T-helper 1 cell treated with Interleukin-12 subunit alpha and Interleukin-12 subunit beta and Interleukin-4 antibody, amounts not matched to agents 30 μg/mL and 1 μg/mL, for 36 hours (primary cell): Measurements from ENCODE around the gene PITPNM1.

ENCODE experiments used
- H3K27ac Mint-ChIP-seq: one replicate; pipeline ENCODE4 v1.8.0; 2021; ENCODE audit warnings: mild to moderate bottlenecking, mixed read lengths
- H3K27me3 Mint-ChIP-seq: one replicate; pipeline ENCODE4 v1.8.0; 2021; ENCODE audit warnings: low read depth, mixed read lengths
- H3K36me3 Mint-ChIP-seq: one replicate; pipeline ENCODE4 v1.8.0; 2021; ENCODE audit warnings: low read depth, mixed read lengths
- H3K4me1 Mint-ChIP-seq: one replicate; pipeline ENCODE4 v1.8.0; 2021; ENCODE audit warnings: low read depth, mixed read lengths
- H3K4me3 Mint-ChIP-seq: one replicate; pipeline ENCODE4 v1.8.0; 2021; ENCODE audit warnings: mild to moderate bottlenecking, moderate library complexity, mixed read lengths
- H3K9me3 Mint-ChIP-seq: one replicate; pipeline ENCODE4 v1.8.0; 2021; ENCODE audit warnings: mixed read lengths

Gene PITPNM1

DNA sequence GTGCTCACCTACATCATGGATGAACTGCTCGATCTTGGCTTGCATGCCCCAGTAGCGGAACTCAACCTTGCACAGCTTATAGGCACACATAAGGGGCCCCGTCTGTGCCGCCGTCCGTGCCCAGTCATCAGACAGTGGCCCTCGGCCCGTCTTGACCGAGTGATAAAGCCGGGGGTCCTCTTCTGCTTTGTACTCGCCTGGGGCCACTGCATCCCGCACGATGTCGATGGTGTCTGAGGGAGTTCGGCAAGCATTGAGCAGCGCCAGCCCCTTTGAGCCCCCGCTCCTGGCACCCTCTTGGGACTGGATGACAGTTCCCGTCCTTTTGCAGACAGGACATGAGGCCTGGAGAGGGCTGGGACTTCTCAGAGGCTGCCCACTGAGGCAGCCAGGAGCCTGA lies 3.3 kb downstream of the PITPNM1 start:
- Mint-ChIP-seq H3K27ac (no peak overlapping the region), H3K4me3 (no peak overlapping the region), H3K27me3 (no peaks in the 10 kb centered on the region), H3K4me1 (peaks cover 31% of the 10 kb centered on the region), H3K9me3 (no peaks in the 10 kb centered on the region), H3K36me3 (peaks cover 25% of the 10 kb centered on the region)

DNA sequence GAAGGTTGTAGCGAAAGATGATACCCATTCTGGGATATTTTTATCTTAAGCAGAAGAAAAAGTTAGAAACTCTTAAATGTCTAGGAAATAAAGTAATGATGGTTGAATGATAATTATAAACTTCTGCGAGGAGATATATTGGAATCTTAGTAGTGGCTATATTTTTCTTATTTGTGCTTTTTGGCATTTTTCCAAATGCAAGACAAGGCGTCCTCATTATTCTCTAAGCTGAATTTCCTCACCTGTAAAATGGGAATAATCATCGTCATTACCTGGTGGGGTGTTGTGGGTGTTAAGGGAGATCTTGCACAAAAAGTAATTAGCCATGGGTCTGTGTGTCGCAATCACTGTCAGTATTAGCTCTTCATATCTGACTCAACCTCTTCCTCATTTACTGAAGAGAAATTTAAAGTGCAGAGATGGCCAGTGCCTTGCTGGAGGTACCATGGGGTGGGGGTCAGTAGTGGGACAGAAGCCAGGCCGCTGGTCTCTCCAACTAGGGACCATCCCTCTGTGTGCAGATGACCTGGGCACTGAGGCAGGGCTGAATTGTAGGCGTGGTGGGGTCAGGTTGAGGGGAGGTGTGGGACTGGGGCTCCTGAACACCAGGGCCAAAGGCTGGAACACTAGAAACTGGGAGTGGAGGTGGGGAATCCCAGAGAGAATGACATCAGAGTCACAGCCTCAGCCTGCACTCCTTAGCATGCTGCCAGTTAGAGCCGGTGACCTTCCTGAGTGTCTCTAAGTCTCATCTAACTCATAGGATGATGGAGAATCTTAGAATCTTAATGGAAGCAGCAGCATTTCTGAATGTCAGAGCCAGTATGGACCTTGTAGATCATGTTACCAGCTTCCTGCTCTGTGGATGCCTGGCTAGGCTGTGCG lies 4.1 kb downstream of the PITPNM1 start:
- Mint-ChIP-seq H3K4me1 (peaks cover 23% of the 10 kb centered on the region), H3K9me3 (no peaks in the 10 kb centered on the region), H3K4me3 (no peak overlapping the region), H3K36me3 (peaks cover 24% of the 10 kb centered on the region), H3K27ac (no peak overlapping the region), H3K27me3 (no peaks in the 10 kb centered on the region)

DNA sequence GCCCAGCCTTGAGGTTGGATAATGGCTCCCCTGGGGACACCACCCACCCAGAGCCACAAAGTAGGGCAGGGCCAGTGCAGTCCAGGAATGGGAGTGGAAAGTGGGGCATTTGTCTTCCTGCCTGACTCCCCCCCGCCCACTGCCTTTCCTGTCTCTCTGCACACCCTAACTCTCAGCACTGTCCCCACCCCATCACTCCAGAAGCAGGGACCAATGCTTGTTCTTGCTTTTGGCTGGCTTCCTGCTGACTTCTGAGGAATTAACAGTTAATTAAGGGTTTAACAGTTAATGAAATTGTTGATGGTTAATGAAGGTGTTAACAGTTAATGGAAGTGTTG lies 4.7 kb downstream of the PITPNM1 start:
- no peak overlapping the region for H3K27ac Mint-ChIP-seq
- H3K4me1 Mint-ChIP-seq: peaks cover 17% of the 10 kb centered on the region
- H3K27me3 Mint-ChIP-seq: no peaks in the 10 kb centered on the region
- no peaks in the 10 kb centered on the region for H3K9me3 Mint-ChIP-seq
- H3K36me3 Mint-ChIP-seq: peaks cover 27% of the 10 kb centered on the region
- H3K4me3 Mint-ChIP-seq: no peak overlapping the region

DNA sequence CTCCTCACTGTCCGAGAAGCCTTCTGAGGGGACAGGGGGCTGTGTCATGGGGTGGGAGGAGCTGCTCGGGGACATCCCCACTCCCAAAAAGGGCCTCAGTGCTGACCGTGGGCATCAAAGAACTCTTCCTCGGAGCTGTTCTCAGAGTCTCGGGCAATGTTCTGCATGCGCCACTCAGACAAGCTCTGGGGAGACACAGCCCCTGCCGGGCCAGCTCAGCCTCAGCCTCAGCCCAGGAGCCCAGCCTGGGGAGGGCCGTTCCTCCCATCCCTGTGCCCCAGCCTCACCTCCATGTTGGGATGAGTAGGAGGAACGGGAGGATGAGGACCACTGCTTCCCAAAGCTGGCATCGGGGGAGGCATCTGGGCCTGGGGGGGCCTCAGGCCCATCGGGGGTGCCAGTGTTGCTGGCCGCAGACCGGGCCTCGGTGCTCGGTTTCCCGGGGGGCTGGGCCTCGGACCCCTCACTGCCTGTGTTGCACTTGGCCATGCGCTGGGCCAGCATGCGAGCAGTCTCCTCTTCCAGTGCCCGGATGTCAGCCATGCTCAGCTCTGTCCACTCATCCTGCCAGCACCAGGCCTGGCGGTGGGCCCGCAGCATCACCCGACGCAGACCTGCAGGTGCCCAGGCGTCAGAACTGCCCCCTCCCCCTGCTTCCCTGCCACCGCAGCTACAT lies 5.2 kb downstream of the PITPNM1 start:
- Mint-ChIP-seq H3K27me3 (no peaks in the 10 kb centered on the region), H3K9me3 (no peaks in the 10 kb centered on the region), H3K4me3 (no peak overlapping the region), H3K36me3 (peaks cover 26% of the 10 kb centered on the region), H3K27ac (no peak overlapping the region), H3K4me1 (peaks cover 16% of the 10 kb centered on the region)

DNA sequence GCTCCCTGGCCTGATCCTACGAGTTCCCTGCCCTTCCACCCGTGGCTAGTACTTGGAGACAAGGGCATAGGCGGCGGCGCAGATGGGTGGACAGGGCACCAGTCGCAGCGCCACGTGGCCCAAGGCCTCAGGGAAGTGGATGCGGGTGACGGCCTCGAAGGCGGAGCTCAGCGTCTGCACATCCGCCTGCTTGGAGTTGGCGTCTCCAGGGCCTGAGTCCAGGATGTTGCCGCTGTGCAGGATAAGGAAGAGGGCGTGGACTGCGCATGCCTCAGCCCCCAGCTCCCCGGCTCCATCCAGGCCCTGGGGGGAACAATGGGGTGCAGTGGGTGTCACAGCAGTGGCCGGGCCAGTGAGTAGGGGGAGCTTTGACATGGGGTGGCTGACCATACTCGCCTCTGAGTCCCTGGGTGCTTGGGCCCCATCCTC lies 6.6 kb downstream of the PITPNM1 start:
- no peak overlapping the region for H3K4me3 Mint-ChIP-seq
- no peaks in the 10 kb centered on the region for H3K9me3 Mint-ChIP-seq
- H3K4me1 Mint-ChIP-seq: peaks cover 16% of the 10 kb centered on the region
- H3K27me3 Mint-ChIP-seq: no peaks in the 10 kb centered on the region
- H3K27ac Mint-ChIP-seq: no peak overlapping the region
- peaks cover 26% of the 10 kb centered on the region for H3K36me3 Mint-ChIP-seq

DNA sequence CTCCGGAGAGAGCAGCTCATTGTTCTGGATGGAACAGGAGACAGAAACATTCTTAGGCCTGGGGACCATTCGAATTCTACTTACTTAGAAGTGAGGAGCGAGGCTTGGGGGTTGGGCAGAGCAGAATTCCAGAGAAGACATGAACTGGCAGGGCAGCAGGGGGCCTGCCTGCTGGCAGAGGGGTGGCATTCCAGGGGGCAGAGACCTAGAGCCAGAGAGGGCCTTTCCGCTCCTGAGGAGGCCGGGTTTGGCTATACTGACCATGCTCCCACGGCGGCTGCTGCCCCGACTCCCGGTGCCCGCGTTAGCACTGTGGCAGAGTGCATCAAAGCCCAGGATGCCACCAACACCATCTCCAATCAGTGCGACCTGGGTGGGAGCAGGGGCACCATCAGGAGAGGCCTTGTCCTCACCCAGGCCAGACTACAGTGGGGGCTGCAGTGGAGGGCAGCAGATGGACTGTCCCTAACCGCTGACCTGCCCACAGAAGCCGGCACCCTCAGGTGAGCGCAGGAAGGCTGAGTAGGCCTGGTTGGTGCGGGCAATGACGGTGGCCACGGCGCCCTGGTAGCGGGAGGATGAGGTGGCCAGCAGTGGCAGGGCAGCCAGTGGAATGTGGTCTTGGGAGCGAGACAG lies 7.4 kb downstream of the PITPNM1 start:
- H3K27ac Mint-ChIP-seq: no peak overlapping the region
- peaks cover 14% of the 10 kb centered on the region for H3K4me1 Mint-ChIP-seq
- H3K4me3 Mint-ChIP-seq: no peak overlapping the region
- H3K27me3 Mint-ChIP-seq: no peaks in the 10 kb centered on the region
- H3K9me3 Mint-ChIP-seq: no peaks in the 10 kb centered on the region
- peaks cover 25% of the 10 kb centered on the region for H3K36me3 Mint-ChIP-seq

DNA sequence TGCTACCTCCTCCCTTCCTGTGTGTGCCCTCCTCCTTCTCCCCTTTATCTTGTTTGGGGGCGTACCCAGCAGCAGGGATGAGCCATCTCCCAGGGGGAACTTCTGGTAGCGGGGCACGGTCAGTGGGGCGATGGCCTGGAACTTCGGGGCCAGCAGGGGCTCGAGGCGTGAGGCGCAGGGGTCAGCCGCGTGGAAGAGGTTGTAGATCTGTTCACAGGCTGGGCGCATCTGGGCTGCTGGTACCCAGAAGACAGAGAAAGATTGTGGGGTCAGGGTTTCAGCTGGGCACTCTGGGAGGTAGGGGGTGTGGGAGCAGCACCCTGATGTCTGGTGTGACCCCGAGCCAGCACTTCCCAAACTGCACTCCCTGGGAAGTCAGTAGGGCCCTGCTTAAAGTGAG lies 9.1 kb downstream of the PITPNM1 start:
- Mint-ChIP-seq H3K4me3 (no peak overlapping the region), H3K4me1 (peaks cover 7% of the 10 kb centered on the region), H3K27ac (no peak overlapping the region), H3K9me3 (no peaks in the 10 kb centered on the region), H3K27me3 (no peaks in the 10 kb centered on the region), H3K36me3 (peaks cover 20% of the 10 kb centered on the region)

DNA sequence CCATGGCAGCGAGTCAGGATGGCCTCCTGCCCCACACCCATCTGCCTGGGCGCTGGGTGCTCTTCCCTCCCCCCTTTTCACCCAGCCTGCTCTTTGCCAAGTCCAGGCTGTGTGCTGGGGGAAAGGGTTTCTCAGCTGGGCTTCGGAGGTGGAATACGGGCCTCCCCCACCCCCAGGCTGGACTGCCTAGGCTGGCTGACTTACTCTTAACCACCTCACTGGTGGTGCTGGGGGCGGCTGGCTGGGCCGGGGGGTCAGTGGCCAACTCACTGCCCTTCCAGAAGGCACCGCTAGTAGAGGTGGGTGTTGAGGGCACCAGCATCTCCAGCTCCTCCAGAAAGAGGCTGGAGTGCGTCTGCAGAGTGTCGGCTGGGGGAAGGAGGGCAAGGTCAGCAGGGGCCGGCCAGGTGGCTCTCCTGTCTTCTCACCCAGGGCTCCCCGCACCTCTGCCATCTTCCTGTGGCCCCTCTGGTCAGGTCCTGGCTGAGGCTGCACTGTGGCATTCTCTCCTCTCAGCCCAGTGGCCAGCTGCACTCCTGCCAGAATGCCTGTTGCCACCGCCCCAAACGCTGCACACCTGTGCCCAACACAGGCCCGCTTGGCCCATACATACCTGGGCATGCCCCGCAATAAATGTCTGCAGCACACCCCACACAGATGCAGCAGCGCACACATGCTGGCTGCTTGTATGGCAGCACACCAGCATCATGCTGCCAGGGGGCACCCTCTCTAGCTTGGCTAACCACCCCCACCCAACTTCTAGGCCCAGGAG lies 9.7 kb downstream of the PITPNM1 start:
- H3K36me3 Mint-ChIP-seq: peaks cover 13% of the 10 kb centered on the region
- H3K4me3 Mint-ChIP-seq: no peak overlapping the region
- H3K27me3 Mint-ChIP-seq: no peaks in the 10 kb centered on the region
- no peak overlapping the region for H3K27ac Mint-ChIP-seq
- no peaks in the 10 kb centered on the region for H3K4me1 Mint-ChIP-seq
- no peaks in the 10 kb centered on the region for H3K9me3 Mint-ChIP-seq

DNA sequence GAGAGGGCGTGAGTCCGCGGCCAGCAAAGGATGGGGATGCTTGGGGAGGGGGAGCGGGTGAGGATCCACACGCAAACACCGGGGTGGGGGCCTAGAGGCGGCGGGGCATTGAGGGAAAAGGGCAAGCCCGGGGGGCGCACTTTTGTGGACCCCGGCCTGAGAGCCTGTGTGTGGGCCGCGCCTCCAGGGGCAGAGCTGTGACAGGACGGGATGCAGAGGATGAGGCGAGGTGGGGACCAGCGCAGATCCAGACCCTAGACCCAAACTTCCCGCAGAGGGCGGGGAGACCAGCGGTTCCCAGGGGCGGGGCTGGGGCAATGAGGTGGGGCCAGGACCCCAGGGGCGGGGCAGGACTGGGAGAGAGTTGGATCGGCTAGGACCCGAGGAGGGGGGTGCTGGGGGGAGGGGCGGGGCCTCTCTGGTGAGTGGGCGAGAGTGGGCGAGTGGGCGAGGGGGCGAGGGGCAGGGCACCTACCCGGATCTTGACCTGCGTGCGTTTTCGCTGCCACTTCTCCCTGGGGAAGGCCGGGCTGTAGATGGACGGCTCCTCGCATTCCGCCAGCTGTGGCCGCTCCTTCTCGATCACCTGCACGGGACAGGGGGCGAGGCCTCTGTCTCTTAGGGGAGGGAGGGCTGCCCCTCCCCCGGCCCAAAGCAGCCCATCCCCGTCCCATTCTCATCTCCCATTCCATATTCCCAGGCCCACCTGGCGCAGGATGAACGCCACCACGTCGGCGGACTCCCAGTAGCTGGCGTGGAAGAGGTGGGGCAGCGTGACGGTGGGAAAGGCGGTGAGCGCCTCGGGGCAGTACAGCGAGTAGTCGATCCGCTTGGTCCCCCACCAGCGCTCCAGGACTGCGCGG lies 10.6 kb downstream of the PITPNM1 start:
- peaks cover 3% of the 10 kb centered on the region for H3K4me1 Mint-ChIP-seq
- H3K27me3 Mint-ChIP-seq: no peaks in the 10 kb centered on the region
- peaks cover 15% of the 10 kb centered on the region for H3K36me3 Mint-ChIP-seq
- H3K27ac Mint-ChIP-seq: no peak overlapping the region
- no peak overlapping the region for H3K4me3 Mint-ChIP-seq
- H3K9me3 Mint-ChIP-seq: no peaks in the 10 kb centered on the region

DNA sequence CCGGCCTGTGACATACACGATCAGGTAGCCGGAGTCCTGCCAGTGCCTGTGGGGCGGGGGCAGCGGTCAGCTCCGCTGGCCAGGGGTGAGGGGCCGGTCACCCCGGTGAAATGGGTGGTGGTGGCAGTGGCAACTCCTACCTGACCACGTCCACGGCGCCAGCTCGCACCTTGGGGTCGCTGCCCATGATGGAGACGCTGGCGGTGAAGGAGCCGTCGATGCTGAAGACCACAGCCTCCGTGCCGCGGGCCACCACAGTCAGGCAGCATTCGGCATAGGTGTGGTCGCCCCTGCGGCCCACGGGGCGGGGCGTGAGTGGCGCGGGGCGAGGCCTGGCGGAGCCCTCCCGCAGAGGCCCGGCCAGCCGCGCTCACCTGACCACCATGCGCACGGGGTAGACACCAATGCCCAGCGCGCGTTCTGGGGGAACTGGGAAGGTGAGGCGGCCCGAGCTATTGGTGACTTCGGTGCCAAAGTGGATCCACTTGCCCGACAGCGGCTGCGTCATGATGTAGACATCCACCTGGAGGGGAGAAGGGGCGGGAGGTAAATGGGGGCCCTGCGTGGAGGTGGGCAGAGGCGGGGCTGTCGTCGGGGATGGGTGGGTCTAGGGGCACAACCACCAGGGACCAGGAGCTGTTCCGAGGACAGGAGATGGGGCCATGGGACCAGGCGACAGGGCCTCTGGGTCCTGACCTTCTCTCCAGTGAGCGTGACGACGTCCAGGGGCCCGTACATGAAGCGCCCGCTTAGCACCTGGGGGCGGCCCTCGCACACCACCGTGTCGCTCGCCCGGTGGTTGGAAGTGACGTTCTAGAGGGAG lies 11.4 kb downstream of the PITPNM1 start:
- peaks cover 5% of the 10 kb centered on the region for H3K4me1 Mint-ChIP-seq
- no peaks in the 10 kb centered on the region for H3K27me3 Mint-ChIP-seq
- H3K4me3 Mint-ChIP-seq: no peak overlapping the region
- H3K36me3 Mint-ChIP-seq: peaks cover 11% of the 10 kb centered on the region
- H3K27ac Mint-ChIP-seq: no peak overlapping the region
- H3K9me3 Mint-ChIP-seq: no peaks in the 10 kb centered on the region

DNA sequence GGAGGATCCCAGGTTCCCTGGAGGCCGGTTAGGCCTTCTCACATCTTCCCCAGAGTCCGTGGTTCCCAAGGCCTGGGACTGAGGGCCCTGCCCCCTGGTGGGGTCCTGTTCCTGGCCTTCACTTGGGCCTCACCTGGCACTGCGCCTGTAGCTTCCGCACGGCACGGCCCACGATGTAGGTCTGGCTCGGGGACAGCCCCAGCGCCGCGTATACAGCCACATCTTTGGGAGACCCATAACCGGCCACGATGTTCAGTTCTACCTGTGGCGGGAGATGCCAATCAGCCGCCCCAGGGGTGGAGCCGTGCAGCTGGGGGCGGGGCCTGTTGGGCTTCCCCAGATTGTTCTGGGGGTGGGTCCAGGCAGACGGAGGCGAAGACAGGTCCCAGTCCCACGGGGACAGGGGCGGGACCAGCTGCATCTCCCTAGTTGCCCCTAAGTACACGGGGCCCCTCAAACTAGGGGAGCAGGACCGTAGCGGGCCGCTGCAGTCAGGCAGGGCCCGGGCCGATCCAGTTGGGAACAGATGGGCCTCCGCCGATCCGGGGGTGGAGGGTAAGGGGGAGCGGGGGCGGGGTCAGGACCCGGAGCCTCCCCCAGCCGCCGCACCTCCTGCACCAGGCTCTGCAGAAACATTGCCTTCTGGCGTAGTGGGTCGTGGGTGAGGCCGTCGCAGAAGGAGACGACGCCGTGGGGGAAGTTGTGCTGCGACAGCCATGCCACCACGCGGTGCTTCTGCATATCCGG lies 12.2 kb downstream of the PITPNM1 start:
- no peak overlapping the region for H3K4me3 Mint-ChIP-seq
- peaks cover 13% of the 10 kb centered on the region for H3K36me3 Mint-ChIP-seq
- peaks cover 13% of the 10 kb centered on the region for H3K4me1 Mint-ChIP-seq
- H3K27ac Mint-ChIP-seq: no peak overlapping the region
- H3K9me3 Mint-ChIP-seq: no peaks in the 10 kb centered on the region
- H3K27me3 Mint-ChIP-seq: no peaks in the 10 kb centered on the region

DNA sequence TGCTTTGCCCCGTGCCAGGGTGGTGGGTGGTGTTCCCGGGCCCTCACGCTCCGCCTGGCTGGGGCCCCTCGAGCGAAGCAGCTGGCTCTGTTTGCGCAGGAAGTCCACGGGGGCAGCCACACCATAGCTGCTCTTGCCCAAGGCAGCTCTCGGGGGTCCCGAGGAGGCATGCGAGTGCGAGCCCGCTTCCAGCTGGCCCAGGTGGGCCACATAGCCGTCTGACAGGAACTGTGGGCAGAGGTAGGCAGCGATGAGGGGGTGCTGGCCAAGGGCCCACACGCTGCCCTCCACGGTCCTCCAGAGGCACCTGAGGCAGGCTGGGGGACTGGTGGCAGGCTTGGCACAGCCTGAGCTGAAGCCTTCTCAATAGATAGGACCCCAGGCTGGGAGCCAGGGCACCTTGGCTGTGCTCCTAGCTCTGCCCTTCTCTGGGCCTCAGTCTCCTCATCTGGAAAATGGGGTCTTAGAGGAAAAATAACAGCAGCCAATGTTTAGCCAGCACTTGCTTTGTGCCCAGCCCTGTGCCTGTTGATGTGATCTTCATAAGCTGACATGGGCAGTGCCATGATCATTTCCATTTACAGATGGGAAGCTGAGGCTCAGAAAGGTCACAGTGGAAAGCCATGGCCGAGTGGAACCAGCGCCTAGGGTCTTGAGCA lies 13.0 kb downstream of the PITPNM1 start:
- H3K4me3 Mint-ChIP-seq: no peak overlapping the region
- H3K27ac Mint-ChIP-seq: no peak overlapping the region
- H3K9me3 Mint-ChIP-seq: no peaks in the 10 kb centered on the region
- no peaks in the 10 kb centered on the region for H3K27me3 Mint-ChIP-seq
- peaks cover 19% of the 10 kb centered on the region for H3K36me3 Mint-ChIP-seq
- H3K4me1 Mint-ChIP-seq: peaks cover 20% of the 10 kb centered on the region
